Nephron progenitor cell (in vitro differentiated cells): ENCODE measurements around the gene PKP4.
A peak's percentile ranks its signal among the peaks of the same experiment; 100 is the strongest.

ENCODE experiments used
- DNase-seq: peaks from one replicate; pipeline ENCODE4 v3.0.0; 2021
- H3K27ac Mint-ChIP-seq: 2 replicates; pipeline ENCODE4 v1.8.0; 2021; ENCODE audit warnings: mild to moderate bottlenecking, moderate library complexity, mixed read lengths
- H3K27me3 Mint-ChIP-seq: 2 replicates; pipeline ENCODE4 v1.8.0; 2021; ENCODE audit warnings: mild to moderate bottlenecking, low read depth, mixed read lengths; ENCODE audit not compliant: poor library complexity
- H3K36me3 Mint-ChIP-seq: 2 replicates; pipeline ENCODE4 v1.8.0; 2021; ENCODE audit warnings: low read depth, mixed read lengths
- H3K4me1 Mint-ChIP-seq: 2 replicates; pipeline ENCODE4 v1.8.0; 2021; ENCODE audit warnings: mixed read lengths
- H3K4me3 Mint-ChIP-seq: 2 replicates; pipeline ENCODE4 v1.8.0; 2021; ENCODE audit warnings: mild to moderate bottlenecking, moderate library complexity, mixed read lengths
- H3K9me3 Mint-ChIP-seq: 2 replicates; pipeline ENCODE4 v1.8.0; 2021; ENCODE audit warnings: mild to moderate bottlenecking, moderate library complexity, mixed read lengths
- CTCF ChIP-seq: fragments of 200-600 bp; sonication (generic); IDR thresholded peaks from 2 replicates; pipeline ENCODE4 v1.5.0; 2021; ENCODE audit warnings: antibody characterized with exemption

The PKP4 gene

GRCh38 chr2:158718851-158719250 is 262.1 kb downstream of the PKP4 start:
- Mint-ChIP-seq H3K36me3 (peaks cover 4% of the 10 kb centered on the region), H3K4me3 (no peak overlapping the region), H3K27me3 (no peaks in the 10 kb centered on the region), H3K4me1 (peaks cover 53% of the 10 kb centered on the region), H3K27ac (no peak overlapping the region), H3K9me3 (peaks cover 4% of the 10 kb centered on the region)
- DNase-seq, result no peak
- TF ChIP-seq CTCF, result no peak

GRCh38 chr2:158719403-158719802 is 262.7 kb downstream of the PKP4 start:
- H3K4me3 Mint-ChIP-seq, result no peak overlapping the region
- H3K27me3 Mint-ChIP-seq, result no peaks in the 10 kb centered on the region
- H3K27ac Mint-ChIP-seq, result no peak overlapping the region
- DNase-seq, result no peak
- no peaks in the 10 kb centered on the region for H3K36me3 Mint-ChIP-seq
- no peaks in the 10 kb centered on the region for H3K9me3 Mint-ChIP-seq
- H3K4me1 Mint-ChIP-seq, result peaks cover 59% of the 10 kb centered on the region
- TF ChIP-seq CTCF, result no peak

GRCh38 chr2:158722266-158723105 is 265.7 kb downstream of the PKP4 start:
- Mint-ChIP-seq H3K27me3 (no peaks in the 10 kb centered on the region), H3K27ac (no peak overlapping the region), H3K4me3 (no peak overlapping the region), H3K36me3 (no peaks in the 10 kb centered on the region), H3K4me1 (peaks cover 78% of the 10 kb centered on the region), H3K9me3 (no peaks in the 10 kb centered on the region)
- no peak for DNase-seq
- TF ChIP-seq CTCF, result no peak

- no peak overlapping the region for H3K4me3 Mint-ChIP-seq
- TF ChIP-seq CTCF, result no peak
- peaks cover 82% of the 10 kb centered on the region for H3K4me1 Mint-ChIP-seq
- no peaks in the 10 kb centered on the region for H3K9me3 Mint-ChIP-seq
- no peak overlapping the region for H3K27ac Mint-ChIP-seq
- H3K36me3 Mint-ChIP-seq, result no peaks in the 10 kb centered on the region
- no peak for DNase-seq
- no peaks in the 10 kb centered on the region for H3K27me3 Mint-ChIP-seq
Measured at GRCh38 chr2:158723181-158723838, 266.6 kb downstream of the PKP4 start.

GRCh38 chr2:158723921-158724802 is 267.4 kb downstream of the PKP4 start:
- DNase-seq, result no peak
- Mint-ChIP-seq H3K36me3 (no peaks in the 10 kb centered on the region), H3K4me1 (peaks cover 87% of the 10 kb centered on the region), H3K27ac (peak overlapping the region; percentile 2), H3K27me3 (no peaks in the 10 kb centered on the region), H3K9me3 (no peaks in the 10 kb centered on the region), H3K4me3 (no peak overlapping the region)
- TF ChIP-seq CTCF, result peak; percentile 27
